HCT116 (cell line): Measurements from ENCODE around the gene SNAPC4.

ENCODE experiments used
- CBX3 ChIP-seq: IDR thresholded peaks from 2 replicates; pipeline ENCODE4 v1.6.1; 2012; ENCODE audit warnings: low read depth
- EZH2 ChIP-seq: fragments of 200-600 bp; sonication (generic); IDR thresholded peaks from 2 replicates; pipeline ENCODE4 v1.6.1; 2017; ENCODE audit warnings: antibody characterized with exemption, mixed run types
- EZH2phosphoT487 ChIP-seq: fragments of 200-600 bp; IDR thresholded peaks from 2 replicates; pipeline ENCODE4 v1.6.1; 2018; ENCODE audit warnings: antibody characterized with exemption, borderline replicate concordance
- MAX ChIP-seq: IDR thresholded peaks from 2 replicates; pipeline ENCODE4 v1.6.1; 2012
- POLR2A ChIP-seq: IDR thresholded peaks from 2 replicates; pipeline ENCODE4 v1.7.0; 2011; ENCODE audit warnings: borderline replicate concordance; ENCODE audit not compliant: insufficient read depth, insufficient read length; ENCODE audit errors: extremely low read depth
- POLR2AphosphoS5 ChIP-seq: IDR thresholded peaks from 2 replicates; pipeline ENCODE4 v1.6.1; 2011; ENCODE audit warnings: mild to moderate bottlenecking, low read depth, low read length, moderate library complexity
- TCF7L2 ChIP-seq: IDR thresholded peaks from 2 replicates; pipeline ENCODE4 v1.7.0; 2011; ENCODE audit warnings: borderline replicate concordance, inconsistent platforms; ENCODE audit not compliant: insufficient read depth, insufficient read length; ENCODE audit errors: extremely low read depth
- ZBTB33 ChIP-seq: IDR thresholded peaks from 2 replicates; pipeline ENCODE4 v1.6.1; 2011; ENCODE audit warnings: mild to moderate bottlenecking, low read length, moderate library complexity; ENCODE audit not compliant: insufficient replicate concordance; ENCODE audit errors: extremely low read depth
- ZFX ChIP-seq: fragments of 450-650 bp; IDR thresholded peaks from 2 replicates; pipeline ENCODE4 v1.6.1; 2017
- TF ChIP-seq, protein P1 (sequence below), 3 experiments: fragments of 200-600 bp in 1 of 3; sonication (generic) in 1 of 3; IDR thresholded peaks in 2 of 3; conservative IDR thresholded peaks in 1 of 3; 2 replicates each; pipeline ENCODE4 v1.5.1; 2012 to 2017; ENCODE audit warnings: low read depth in 2 of 3, low read length in 2 of 3, antibody characterized with exemption in 1 of 3, borderline replicate concordance in 1 of 3, control low read depth in 1 of 3, mild to moderate bottlenecking in 1 of 3, mixed read lengths in 1 of 3, mixed run types in 1 of 3, moderate library complexity in 1 of 3; ENCODE audit not compliant: insufficient read depth in 1 of 3

- TF ChIP-seq EZH2 (no peak), POLR2A (no peak), POLR2AphosphoS5 (no peak), EZH2phosphoT487 (no peak), MAX (no peak), ZFX (no peak), ZBTB33 (no peak), CBX3 (no peak), TCF7L2 (no peak)
- TF ChIP-seq, protein P1, sequence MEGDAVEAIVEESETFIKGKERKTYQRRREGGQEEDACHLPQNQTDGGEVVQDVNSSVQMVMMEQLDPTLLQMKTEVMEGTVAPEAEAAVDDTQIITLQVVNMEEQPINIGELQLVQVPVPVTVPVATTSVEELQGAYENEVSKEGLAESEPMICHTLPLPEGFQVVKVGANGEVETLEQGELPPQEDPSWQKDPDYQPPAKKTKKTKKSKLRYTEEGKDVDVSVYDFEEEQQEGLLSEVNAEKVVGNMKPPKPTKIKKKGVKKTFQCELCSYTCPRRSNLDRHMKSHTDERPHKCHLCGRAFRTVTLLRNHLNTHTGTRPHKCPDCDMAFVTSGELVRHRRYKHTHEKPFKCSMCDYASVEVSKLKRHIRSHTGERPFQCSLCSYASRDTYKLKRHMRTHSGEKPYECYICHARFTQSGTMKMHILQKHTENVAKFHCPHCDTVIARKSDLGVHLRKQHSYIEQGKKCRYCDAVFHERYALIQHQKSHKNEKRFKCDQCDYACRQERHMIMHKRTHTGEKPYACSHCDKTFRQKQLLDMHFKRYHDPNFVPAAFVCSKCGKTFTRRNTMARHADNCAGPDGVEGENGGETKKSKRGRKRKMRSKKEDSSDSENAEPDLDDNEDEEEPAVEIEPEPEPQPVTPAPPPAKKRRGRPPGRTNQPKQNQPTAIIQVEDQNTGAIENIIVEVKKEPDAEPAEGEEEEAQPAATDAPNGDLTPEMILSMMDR (IDR thresholded peaks at IDR 0.05 in 2 of 3, conservative IDR thresholded peaks at IDR 0.05 in 1 of 3; ENCODE audit: borderline replicate concordance in 1 of 3, insufficient read depth in 1 of 3, low read depth in 2 of 3, low read length in 2 of 3) = no peak
Measured at GRCh38 chr9:136361047-136361753, 38.8 kb downstream of the SNAPC4 start.
